ENCODE measurements around the gene MGAT4B.

- TF ChIP-seq BCL3 (IDR thresholded peaks at IDR 0.05) (no peak), E2F6 (IDR thresholded peaks at IDR 0.05; ENCODE audit: borderline replicate concordance, low read depth) (no peak), POLR2A (IDR thresholded peaks at IDR 0.05; ENCODE audit: low read length) (no peak), ESRRA (IDR thresholded peaks at IDR 0.05; ENCODE audit: borderline replicate concordance, low read length) (no peak), CHD4 (IDR thresholded peaks at IDR 0.05; ENCODE audit: borderline replicate concordance) (no peak), JUNB (IDR thresholded peaks at IDR 0.05) (no peak)
- TF ChIP-seq, protein P1, sequence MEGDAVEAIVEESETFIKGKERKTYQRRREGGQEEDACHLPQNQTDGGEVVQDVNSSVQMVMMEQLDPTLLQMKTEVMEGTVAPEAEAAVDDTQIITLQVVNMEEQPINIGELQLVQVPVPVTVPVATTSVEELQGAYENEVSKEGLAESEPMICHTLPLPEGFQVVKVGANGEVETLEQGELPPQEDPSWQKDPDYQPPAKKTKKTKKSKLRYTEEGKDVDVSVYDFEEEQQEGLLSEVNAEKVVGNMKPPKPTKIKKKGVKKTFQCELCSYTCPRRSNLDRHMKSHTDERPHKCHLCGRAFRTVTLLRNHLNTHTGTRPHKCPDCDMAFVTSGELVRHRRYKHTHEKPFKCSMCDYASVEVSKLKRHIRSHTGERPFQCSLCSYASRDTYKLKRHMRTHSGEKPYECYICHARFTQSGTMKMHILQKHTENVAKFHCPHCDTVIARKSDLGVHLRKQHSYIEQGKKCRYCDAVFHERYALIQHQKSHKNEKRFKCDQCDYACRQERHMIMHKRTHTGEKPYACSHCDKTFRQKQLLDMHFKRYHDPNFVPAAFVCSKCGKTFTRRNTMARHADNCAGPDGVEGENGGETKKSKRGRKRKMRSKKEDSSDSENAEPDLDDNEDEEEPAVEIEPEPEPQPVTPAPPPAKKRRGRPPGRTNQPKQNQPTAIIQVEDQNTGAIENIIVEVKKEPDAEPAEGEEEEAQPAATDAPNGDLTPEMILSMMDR (IDR thresholded peaks at IDR 0.05): no peak
Measured at GRCh38 chr5:179814090-179814489, 7.4 kb upstream of the MGAT4B start.
